Brain pericyte (primary cell): Measurements from ENCODE around the gene FMN1.
A peak's percentile ranks its signal among the peaks of the same experiment; 100 is the strongest.

Experiments
- DNase-seq: peaks from one replicate; pipeline ENCODE4 v3.0.0-alpha.2; 2012; ENCODE audit warnings: low read depth, low spot score

FMN1 gene

DNA sequence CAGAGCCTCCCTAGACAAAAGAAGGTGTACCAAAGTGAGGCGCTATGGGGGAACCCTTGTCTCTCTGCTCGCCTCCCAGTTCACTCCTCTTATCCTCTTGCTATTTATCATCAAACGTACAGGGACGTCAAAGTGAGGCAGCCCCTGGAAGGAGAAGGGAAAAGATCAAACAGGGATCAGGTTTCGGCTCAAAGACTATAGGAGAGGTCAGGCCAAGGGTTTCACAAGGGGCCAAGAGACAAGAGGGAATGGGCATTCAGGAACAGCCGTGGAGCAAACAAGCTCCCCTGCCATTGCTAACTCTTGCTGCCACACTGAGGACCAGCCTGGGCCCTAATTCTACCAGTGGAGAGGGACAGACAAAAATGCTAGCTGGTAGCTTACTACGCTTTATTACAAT is 308.1 kb downstream of the FMN1 start:
- no peak for DNase-seq

DNA sequence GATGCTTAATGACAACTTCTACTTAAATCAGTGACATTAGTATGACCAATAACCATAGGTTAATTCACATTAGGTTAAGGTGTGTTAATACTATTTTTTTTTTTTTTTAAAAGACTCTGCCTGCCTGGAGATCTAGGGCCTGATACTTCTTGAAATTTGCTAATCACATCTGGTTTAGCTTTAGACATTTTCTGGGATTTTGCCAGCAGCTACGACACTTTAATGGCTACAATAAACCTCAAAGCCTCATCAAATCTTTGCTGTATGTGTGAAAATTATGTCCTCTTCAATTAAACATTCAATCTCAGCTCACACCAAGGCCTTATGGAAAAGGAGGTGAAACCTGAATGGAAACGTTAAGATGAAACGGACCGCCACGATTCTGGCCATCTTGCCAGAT is 308.8 kb downstream of the FMN1 start:
- no peak for DNase-seq

DNA sequence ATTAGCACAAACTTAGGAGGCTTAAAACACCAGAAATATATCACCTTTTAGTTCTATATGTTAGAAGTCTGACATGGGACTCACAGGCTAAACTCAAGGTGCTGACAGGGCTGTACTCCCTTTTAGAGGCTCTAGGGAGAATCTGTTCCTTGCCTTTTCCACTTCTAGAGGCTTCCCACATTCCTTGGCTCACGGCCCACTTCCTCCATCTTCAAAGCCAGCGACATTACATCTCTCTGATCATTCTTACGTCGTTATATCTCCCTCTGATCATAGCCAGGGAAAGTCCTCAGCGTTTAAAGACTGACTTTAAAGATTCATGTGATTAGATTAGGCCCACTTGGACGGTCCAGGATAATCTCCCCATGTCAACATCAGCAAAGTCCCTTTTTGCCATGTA is 310.4 kb downstream of the FMN1 start:
- no peak for DNase-seq

DNA sequence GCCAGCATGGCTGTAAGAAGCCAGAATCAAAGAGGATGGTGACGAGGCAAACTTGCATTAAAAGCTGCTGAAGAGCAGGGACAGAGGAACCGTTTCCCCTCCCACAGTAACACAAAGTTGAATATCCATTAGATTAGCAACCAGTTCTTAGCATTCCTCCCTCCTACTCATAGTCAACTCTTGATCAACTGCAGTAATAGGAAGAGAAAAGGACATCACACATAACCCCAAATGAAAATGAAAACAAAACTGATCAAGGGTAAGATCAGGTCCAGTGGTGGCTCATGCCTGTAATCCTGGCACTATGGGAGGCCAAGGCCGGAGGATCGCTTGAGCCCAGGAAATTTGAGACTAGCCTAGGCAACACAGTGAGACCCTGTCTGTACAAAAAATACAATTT is 311.6 kb downstream of the FMN1 start:
- no peak for DNase-seq

DNA sequence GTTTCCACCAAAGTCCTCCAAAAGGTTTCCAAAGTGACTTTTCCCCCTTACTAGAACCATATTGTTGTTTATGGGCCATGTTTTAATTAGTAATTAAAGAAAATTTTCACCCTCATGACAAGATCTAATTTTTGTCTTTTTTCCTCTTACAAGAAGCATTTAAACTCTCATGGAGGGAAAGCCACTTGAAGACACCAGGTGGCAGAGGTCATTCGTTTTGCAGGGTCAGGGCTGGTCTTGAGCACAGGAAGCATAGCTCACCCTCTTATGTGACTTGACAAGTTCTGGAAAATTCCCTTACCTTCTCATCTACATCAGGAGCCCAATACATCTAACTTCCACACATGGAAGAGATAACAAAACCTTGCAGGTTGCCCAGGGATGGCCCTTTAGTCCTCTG is 313.0 kb downstream of the FMN1 start:
- DNase-seq = no peak

DNA sequence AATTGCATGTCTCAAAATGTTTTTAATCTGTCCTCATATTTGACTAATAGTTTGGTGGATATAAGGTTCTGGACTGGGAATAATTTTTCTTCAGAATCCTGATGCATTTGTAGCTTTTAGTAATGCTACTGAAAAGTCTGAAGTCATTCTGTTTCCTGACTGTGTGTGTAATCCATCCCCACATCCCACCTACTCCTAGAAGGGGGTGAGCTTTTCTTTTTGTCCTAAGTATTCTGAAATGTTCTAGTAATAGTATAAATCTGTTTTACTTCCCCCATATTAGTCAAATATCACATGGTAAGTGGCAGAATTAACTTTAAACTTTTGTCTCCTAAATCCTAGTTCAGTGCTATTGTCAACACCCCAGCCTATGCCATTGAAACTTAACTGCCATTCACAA is 313.9 kb downstream of the FMN1 start:
- no peak for DNase-seq

DNA sequence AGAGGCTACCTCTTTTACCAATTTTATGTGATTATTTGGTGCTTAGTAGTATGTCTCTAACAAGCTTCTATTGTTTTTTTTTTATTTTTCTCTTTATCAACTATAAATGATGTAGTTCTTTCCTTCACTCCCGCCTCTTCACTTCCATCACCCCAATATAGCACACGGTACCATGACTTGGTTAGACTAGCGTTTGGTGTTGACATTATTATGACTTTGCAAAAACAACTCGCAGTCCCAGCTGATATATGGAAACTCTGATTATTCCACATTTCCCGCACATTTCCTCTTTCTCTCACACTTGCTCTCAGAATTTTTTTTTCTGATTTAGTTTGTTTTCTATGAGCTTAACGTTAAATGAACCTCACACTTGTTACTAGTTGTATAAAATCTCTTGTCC is 314.5 kb downstream of the FMN1 start:
- DNase-seq = no peak

DNA sequence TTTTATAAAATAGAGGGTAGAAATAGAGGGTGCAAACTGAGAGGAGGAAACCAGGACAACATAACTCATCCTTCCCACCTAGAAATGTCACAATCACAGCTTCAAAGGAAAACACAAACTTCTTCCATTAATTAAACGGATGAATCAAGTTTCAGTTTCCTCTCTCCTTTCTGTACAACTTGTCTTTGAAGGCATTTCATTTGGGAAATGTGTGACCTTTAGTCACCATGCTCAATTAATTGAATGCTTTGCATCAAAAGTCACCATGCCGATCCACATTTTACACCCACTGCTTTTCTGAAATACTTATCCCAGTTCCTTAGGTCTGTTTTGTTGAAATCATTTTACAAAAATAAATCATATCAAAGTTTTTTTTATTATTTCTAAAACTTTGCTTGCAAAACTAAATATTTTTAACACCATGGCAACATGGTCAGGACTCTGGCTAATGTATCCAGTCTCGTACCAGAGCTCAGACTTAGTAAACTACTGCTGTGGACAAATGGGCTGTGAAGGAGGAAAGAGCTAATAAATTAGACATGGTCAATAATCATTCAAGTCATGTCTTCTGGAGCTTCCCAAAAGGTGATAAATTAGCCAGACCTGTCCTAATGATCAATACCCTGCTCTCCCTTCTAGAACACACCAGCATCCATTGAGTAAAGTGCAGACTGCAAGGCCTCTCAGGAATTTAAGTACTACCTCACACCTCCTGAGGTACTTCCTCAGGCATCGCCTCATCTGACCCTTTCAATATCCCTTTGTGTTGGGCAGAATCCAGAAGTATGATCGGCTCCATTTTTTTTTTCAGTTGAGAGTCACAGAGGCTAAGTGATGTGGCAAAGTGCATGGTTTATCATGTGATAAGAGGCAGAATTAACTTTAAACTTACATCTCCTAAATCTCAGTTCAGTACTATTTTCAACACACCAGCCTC is 315.4 kb downstream of the FMN1 start:
- no peak for DNase-seq

DNA sequence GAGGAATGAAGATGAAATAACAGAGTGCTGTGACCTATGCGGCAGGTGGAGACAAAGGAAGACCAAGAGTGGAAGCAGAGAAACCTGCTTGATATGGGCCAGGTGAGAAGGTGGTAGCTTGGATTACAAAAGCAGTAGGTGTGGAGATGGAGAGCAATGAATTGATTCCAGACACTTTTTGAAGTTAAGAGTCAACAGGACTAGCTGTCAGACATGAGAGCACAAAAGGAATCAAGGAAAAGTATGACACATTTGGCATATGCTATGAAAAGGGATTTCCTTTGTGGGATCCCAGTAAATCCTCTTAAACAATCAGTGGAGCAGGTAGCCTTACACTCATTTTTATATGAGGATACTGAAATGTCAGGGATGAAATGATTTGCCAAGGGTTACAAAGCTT is 316.2 kb downstream of the FMN1 start:
- DNase-seq = no peak

DNA sequence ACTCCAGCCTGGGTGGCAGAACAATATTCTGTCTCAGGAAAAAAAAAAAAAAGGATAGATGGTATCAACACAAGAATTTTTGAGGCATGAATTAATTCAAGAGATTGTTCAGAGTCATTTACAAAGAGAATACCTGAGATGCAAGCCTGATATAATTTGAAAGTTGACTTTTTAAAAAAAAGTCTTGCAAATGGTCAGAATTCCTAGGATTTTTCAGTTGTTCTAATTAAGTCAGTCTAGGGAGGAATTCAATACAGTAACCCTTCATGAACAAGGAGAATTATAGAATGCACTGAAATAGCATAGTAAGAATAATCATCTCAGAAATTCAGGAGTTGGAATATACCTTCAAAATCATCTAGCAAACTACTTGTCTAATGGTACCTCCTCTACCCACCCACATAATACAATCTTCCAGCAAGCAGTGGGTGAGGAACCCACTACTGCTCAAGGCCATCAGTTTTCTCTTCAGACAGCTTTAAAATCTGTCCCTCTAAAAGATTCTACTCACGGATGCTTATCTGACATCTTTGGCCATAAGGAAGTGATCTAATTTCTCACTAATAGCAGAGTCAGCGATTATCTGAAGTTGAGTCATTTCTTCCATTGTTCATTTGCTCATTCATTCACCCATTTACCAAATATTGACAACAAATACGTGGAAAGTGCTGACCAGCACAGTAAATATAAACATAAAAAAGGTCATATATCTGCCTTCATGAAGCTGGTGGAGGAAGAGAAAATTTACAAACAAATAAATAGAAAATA is 317.1 kb downstream of the FMN1 start:
- DNase-seq = no peak

DNA sequence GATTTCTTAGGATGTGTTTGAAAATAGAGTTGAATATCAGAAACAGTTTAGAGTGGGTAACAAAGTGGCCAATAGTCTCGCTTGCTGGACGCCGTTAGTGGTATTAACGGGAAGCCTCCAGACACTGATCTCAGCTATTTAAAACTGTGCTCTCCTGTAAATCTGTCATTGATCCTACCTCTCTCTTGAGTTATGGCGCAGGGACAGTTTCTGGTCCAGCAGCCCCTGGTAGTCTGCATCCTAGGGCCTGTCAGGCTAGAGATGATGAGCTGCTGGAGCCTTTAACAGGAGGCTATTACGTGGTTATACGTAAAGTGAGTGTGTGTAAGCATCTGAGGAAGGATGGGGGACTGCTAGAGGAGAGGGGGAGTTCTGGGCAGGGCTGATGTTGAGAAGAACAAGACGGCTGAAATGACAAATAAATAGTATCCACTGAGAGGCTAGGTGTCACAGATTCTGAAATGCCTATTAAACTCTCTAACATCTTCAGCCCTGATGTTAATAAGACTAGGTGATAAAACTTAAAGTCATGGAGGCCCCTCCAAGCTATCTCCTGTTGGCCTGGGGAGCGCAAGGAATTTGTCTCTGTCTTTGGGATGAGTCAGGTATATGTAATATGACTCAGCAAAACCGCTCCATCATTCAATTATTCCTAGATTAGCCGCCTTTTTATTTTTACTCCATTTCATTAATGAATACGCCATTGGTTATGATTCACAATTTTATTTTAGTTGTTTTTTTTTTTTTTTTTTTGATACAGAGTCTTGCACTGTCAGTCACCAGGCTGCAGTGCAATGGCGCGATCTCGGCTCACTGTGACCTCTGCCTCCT is 321.0 kb downstream of the FMN1 start:
- DNase-seq = no peak

DNA sequence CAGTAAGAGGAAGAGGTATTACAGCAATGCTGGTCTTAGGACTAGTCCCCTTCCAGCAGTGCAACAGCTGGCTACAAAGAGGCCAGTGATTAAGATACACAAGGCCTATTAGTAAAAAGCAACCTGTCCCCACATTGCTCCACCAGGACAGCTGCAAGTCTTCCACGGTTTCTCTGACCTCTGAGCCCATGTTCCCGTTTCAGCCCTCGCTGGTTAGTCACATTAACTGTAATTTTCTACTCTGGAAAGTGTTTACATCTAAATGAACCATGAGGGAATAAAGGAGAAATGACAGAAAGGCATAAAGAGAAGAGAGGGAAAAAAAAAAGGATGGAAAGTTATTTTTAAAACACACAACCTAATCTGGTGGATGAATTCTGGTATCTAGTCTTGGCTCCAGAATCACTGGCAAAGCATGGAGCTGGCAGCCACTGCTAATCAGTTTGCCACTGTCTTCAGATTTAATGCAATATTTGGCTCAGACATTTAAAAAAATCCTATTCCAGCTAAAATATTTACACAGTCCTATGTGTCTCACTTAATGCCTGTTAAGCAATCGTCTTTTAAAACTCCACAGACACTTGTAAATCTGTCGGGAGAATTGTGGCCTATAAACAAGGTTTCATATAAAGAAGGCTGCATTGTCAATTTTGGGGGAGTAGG is 321.8 kb downstream of the FMN1 start:
- no peak for DNase-seq

DNA sequence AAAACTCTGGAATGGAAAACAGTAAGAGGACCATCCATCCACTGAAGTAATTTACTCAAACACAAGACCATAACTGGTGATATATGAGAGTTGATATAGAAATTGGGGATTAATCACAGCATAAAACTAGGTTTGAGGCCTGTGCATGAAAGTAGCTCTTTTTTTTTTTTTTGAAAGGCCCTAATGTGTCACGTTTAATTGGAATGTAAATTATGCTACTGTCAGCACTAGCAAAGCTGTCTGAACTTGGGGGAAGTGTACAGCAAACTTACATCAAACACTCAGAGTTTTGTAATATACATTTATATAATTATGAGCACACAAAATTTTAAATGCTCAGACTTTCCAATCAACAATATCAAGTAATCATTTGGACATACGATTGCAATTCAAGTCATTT is 322.6 kb downstream of the FMN1 start:
- DNase-seq = no peak

DNA sequence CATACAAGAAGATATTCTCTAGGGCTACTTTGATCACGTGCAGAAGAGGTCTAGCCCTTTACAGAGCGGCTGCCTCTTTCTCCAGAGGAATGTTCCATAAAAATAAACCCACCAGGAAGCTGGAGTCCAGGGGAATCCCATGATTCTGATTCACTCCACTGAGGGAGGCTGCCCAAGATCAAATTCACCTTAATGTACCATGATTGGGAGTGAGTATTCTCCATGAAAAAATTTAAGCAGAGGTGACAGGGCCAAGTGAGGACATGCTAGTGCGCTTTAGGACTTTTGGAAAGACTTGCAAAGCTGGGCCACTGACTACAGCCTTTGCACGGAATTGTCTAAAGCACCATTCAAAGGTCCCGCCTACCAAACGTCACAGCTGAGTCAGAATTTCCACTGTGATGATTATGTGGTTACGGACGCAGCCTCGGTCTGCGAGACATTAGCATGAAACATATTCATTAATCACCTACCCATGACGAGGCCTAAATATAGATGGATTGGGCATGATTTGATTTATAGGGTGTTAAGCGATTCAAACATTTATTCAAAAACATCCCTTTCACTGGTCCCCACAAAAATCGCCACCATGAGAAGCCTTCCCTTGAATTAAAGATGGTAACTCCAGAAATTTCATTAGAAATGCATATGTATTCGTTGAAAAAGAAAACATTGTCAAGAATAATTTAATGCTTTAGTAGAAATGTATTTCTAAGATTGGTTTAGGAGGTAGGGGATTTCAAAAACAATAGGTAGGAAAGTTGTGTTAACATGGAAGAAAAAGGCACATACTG is 324.1 kb downstream of the FMN1 start:
- DNase-seq = peak; percentile 83

DNA sequence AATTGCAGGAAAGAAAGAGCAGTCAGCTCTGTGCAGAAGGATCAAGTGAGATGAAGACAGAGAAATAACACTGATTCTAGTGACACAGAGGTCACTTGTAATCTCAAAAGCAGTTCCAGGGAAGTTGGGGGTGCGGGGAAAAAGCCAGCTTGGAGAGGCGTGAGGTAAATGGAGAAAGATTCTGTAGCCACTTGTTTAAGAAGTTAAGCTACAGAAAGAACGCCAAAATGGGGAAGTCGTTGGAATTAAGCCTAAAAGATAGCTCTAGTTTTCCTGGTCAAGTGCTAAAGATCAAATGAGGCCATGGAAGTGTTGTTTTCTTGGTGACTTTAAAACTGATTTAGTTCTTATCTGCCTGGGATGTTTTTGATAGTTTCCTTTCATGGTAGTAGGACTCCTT is 324.7 kb downstream of the FMN1 start:
- DNase-seq = no peak

DNA sequence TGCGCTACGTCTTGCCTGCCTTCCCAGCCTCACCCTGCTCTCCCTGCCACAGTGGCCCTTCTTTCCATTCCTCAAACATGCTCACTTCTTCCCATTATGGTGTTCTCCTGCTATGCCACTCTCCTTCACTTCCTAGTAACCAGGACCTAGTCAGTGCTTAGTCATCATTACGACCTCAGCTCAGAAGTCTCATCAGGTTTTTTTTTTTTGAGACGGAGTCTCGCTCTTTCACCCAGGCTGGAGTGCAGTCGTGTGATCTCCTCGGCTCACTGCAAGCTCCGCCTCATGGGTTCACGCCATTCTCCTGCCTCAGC is 327.2 kb downstream of the FMN1 start:
- no peak for DNase-seq

DNA sequence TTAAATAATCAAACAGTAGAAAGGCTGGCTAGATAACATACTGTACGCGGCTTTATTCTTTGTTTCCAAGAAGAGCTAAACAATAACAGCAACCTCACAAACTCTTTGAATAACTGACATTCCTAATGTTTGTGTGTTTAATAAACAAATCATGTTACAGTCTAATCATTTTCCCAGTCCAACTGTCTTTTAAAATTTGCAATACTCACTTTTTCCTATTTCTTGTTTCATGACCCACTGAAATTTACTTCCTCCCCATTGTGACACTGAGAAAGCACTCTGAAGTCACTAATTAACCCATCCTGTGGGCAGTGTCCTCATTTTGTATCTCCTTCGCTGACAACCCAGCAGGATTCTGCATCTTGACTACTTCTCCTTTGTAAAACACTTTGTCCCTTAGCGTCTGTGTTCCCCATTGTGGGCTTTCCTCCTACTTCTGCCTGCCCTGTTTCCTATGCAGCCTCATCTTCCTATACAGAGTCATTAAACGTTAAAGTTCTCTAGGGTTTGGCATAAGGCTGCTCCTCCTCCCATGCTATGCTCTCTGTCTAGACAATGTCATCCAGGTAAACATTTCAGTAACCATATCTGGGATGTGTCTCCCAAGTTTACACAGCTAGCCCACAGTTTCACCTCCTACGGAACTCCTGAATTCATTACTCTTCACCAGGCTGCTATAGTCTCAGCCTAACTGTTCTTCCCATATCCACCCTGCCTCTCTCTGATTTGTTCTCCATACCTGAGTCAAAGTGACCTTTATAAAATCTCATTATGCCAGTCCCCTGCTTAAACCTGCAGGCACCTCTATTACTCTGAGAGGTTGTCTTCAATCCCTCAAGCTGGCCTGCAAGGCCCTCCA is 327.8 kb downstream of the FMN1 start:
- no peak for DNase-seq

DNA sequence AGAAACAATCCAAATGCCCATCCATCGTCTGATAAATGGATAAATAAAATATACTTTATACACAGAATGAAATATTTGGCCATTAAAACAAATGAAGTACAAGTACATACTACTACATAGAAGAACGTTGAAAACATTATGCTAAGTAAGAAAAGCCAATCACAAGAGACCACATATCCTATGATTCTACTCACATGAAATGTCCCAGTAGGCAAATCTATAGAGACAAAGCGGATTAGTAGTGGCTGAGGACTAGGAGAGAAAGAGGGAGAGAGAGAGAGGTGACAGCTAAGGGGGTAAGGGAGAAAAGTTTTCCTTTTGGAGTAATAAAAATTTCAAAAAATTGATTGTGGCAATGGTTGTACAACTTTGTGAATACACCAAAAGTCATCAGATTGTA is 329.7 kb downstream of the FMN1 start:
- no peak for DNase-seq

DNA sequence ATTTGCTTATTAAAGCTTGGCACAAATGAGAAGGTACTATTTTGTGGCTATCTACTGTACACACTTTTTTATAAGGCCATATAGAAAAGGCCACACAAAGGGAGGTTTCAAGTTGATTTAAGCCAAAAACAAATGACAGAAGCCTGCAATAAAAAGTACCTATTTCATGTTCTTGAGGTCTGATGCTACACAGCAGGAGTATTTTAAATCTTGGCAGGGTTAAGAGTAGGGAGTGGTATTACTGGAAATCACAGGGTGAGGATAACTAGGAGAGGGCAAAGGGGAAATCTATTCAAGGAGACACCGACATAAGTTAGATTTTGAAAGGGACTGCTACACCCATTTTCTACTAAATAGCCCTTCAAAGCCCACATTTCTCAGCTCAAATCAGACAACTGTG is 330.5 kb downstream of the FMN1 start:
- no peak for DNase-seq

DNA sequence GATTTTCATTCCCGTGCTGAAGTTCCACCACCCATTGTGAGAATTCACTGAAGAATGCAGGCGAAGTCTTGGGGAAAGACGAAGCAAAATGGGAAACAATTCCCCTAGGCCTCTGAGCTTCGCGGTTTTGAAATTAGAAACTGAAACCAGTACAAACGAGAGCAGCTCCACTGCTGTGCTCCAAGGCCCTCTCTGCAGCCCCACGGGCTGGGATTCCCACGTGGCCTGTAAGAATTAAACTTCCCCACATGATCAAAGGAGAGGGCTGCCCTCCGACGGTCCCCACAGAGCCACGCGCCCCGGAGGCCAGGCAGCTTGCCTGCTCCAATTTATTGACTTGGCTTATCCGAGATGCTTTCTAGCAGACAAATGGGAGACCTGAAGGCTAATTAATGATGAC is 332.8 kb downstream of the FMN1 start:
- DNase-seq = peak; percentile 75
